MM.1S (cell line): ENCODE measurements around the gene SH2D4B.

Experiments
- EZH2phosphoT487 ChIP-seq: fragments of 300-600 bp; sonication (generic); IDR thresholded peaks from 2 replicates; pipeline ENCODE4 v1.6.1; 2018; ENCODE audit warnings: antibody characterized with exemption, low read length
- TF ChIP-seq, protein P1 (sequence below): fragments of 300-600 bp; sonication (generic); IDR thresholded peaks from 2 replicates; pipeline ENCODE4 v1.5.1; 2016; ENCODE audit warnings: antibody characterized with exemption, low read length, mixed read lengths

DNA sequence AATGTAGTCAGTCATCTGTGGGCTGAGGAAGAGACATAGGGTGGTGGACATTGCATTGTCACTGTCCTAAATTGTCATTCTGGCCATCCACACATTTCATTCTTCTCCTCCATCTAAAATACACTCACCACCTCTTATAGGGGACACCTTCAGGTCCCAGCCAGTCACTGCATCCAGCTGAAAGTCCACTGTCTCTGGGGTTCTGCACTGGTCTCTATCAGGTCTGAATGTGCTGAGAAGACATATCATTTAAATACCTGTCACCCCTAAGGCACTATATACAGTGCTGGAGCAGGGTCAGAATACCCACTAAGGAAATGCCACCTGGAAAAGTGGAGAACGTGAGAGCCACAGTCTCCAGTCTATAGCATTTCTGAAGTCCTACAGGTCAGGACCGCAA is 29.6 kb downstream of the SH2D4B start:
- no peak for TF ChIP-seq EZH2phosphoT487
- TF ChIP-seq, protein P1, sequence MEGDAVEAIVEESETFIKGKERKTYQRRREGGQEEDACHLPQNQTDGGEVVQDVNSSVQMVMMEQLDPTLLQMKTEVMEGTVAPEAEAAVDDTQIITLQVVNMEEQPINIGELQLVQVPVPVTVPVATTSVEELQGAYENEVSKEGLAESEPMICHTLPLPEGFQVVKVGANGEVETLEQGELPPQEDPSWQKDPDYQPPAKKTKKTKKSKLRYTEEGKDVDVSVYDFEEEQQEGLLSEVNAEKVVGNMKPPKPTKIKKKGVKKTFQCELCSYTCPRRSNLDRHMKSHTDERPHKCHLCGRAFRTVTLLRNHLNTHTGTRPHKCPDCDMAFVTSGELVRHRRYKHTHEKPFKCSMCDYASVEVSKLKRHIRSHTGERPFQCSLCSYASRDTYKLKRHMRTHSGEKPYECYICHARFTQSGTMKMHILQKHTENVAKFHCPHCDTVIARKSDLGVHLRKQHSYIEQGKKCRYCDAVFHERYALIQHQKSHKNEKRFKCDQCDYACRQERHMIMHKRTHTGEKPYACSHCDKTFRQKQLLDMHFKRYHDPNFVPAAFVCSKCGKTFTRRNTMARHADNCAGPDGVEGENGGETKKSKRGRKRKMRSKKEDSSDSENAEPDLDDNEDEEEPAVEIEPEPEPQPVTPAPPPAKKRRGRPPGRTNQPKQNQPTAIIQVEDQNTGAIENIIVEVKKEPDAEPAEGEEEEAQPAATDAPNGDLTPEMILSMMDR, result no peak
